ELF-1 (cell line): Measurements from ENCODE around the gene FARS2.

Experiments used
- DNase-seq: peaks from one replicate; pipeline ENCODE4 v3.0.0-alpha.2; 2016; ENCODE audit warnings: low read depth, low spot score

Gene FARS2

GRCh38 chr6:5425797-5426196 lies 164.5 kb downstream of the FARS2 start:
- no peak for DNase-seq

GRCh38 chr6:5427586-5427985 lies 166.3 kb downstream of the FARS2 start:
- DNase-seq: no peak

GRCh38 chr6:5433324-5433723 lies 172.0 kb downstream of the FARS2 start:
- no peak for DNase-seq

- no peak for DNase-seq
Observed at GRCh38 chr6:5435449-5435848, 174.1 kb downstream of the FARS2 start.

- DNase-seq: peak; percentile 58
Observed at GRCh38 chr6:5438922-5439584, 177.7 kb downstream of the FARS2 start.

- no peak for DNase-seq
Observed at GRCh38 chr6:5439749-5440148, 178.4 kb downstream of the FARS2 start.

- DNase-seq: no peak
Observed at GRCh38 chr6:5442319-5442718, 181.0 kb downstream of the FARS2 start.

GRCh38 chr6:5442916-5443315 lies 181.6 kb downstream of the FARS2 start:
- DNase-seq: no peak

GRCh38 chr6:5443491-5443890 lies 182.2 kb downstream of the FARS2 start:
- no peak for DNase-seq

- DNase-seq: no peak
Observed at GRCh38 chr6:5446362-5447075, 185.2 kb downstream of the FARS2 start.

- DNase-seq: no peak
Observed at GRCh38 chr6:5447921-5448320, 186.6 kb downstream of the FARS2 start.

- no peak for DNase-seq
Observed at GRCh38 chr6:5450073-5450472, 188.8 kb downstream of the FARS2 start.

GRCh38 chr6:5453546-5453945 lies 192.2 kb downstream of the FARS2 start:
- DNase-seq: no peak

GRCh38 chr6:5455142-5455541 lies 193.8 kb downstream of the FARS2 start:
- DNase-seq: no peak

- DNase-seq: no peak
Observed at GRCh38 chr6:5457041-5457440, 195.7 kb downstream of the FARS2 start.

GRCh38 chr6:5457983-5458683 lies 196.8 kb downstream of the FARS2 start:
- DNase-seq: no peak

GRCh38 chr6:5459346-5459745 lies 198.0 kb downstream of the FARS2 start:
- DNase-seq: no peak

- no peak for DNase-seq
Observed at GRCh38 chr6:5461365-5461764, 200.1 kb downstream of the FARS2 start.

GRCh38 chr6:5462856-5463255 lies 201.5 kb downstream of the FARS2 start:
- no peak for DNase-seq

- DNase-seq: no peak
Observed at GRCh38 chr6:5463690-5464089, 202.4 kb downstream of the FARS2 start.

GRCh38 chr6:5464099-5464885 lies 203.0 kb downstream of the FARS2 start:
- no peak for DNase-seq
